Activated T-cell treated with anti-CD3 and anti-CD28 coated beads, Interleukin-2, amount 50 U/mL, for 24 hours (primary cell): Measurements from ENCODE around the gene KLF15.

Source experiments
- DNase-seq: peaks from one replicate; pipeline ENCODE4 v3.0.0-alpha.2; 2020
- H3K27ac Mint-ChIP-seq: 2 replicates; pipeline ENCODE4 v1.8.0; 2020; ENCODE audit warnings: mild to moderate bottlenecking, mixed read lengths
- H3K27me3 Mint-ChIP-seq: 2 replicates; pipeline ENCODE4 v1.8.0; 2020; ENCODE audit warnings: mixed read lengths
- H3K36me3 Mint-ChIP-seq: 2 replicates; pipeline ENCODE4 v1.8.0; 2020; ENCODE audit warnings: low read depth, mixed read lengths
- H3K4me1 Mint-ChIP-seq: 2 replicates; pipeline ENCODE4 v1.8.0; 2020; ENCODE audit warnings: low read depth, mixed read lengths
- H3K4me3 Mint-ChIP-seq: 2 replicates; pipeline ENCODE4 v1.8.0; 2020; ENCODE audit warnings: mild to moderate bottlenecking, moderate library complexity, mixed read lengths
- H3K9me3 Mint-ChIP-seq: 2 replicates; pipeline ENCODE4 v1.8.0; 2020; ENCODE audit warnings: mixed read lengths

Gene KLF15

GRCh38 chr3:126373682-126374601, 16.7 kb upstream of the KLF15 start:
- no peaks in the 10 kb centered on the region for H3K4me1 Mint-ChIP-seq
- H3K27me3 Mint-ChIP-seq, result no peaks in the 10 kb centered on the region
- peak; percentile 18 for DNase-seq
- H3K4me3 Mint-ChIP-seq, result no peak overlapping the region
- no peak overlapping the region for H3K27ac Mint-ChIP-seq
- H3K9me3 Mint-ChIP-seq, result no peaks in the 10 kb centered on the region
- no peaks in the 10 kb centered on the region for H3K36me3 Mint-ChIP-seq

- Mint-ChIP-seq H3K4me1 (no peaks in the 10 kb centered on the region), H3K4me3 (no peak overlapping the region), H3K36me3 (no peaks in the 10 kb centered on the region), H3K27ac (no peak overlapping the region), H3K9me3 (no peaks in the 10 kb centered on the region), H3K27me3 (no peaks in the 10 kb centered on the region)
- DNase-seq, result no peak
Observed at GRCh38 chr3:126373146-126373613, 16.0 kb upstream of the KLF15 start.

- no peaks in the 10 kb centered on the region for H3K4me1 Mint-ChIP-seq
- no peak overlapping the region for H3K27ac Mint-ChIP-seq
- H3K9me3 Mint-ChIP-seq, result no peaks in the 10 kb centered on the region
- H3K27me3 Mint-ChIP-seq, result no peaks in the 10 kb centered on the region
- H3K36me3 Mint-ChIP-seq, result no peaks in the 10 kb centered on the region
- H3K4me3 Mint-ChIP-seq, result no peak overlapping the region
- no peak for DNase-seq
Observed at GRCh38 chr3:126372413-126373145, 15.4 kb upstream of the KLF15 start.

- H3K4me3 Mint-ChIP-seq, result no peak overlapping the region
- H3K9me3 Mint-ChIP-seq, result no peaks in the 10 kb centered on the region
- H3K27ac Mint-ChIP-seq, result no peak overlapping the region
- H3K36me3 Mint-ChIP-seq, result no peaks in the 10 kb centered on the region
- H3K4me1 Mint-ChIP-seq, result no peaks in the 10 kb centered on the region
- H3K27me3 Mint-ChIP-seq, result no peaks in the 10 kb centered on the region
- no peak for DNase-seq
Observed at GRCh38 chr3:126371096-126371705, 14.0 kb upstream of the KLF15 start.

- no peak for DNase-seq
- Mint-ChIP-seq H3K27ac (no peak overlapping the region), H3K9me3 (no peaks in the 10 kb centered on the region), H3K27me3 (no peaks in the 10 kb centered on the region), H3K4me3 (no peak overlapping the region), H3K36me3 (no peaks in the 10 kb centered on the region), H3K4me1 (no peaks in the 10 kb centered on the region)
Observed at GRCh38 chr3:126370606-126371005, 13.4 kb upstream of the KLF15 start.

GRCh38 chr3:126370055-126370454, 12.8 kb upstream of the KLF15 start:
- H3K36me3 Mint-ChIP-seq, result no peaks in the 10 kb centered on the region
- no peaks in the 10 kb centered on the region for H3K4me1 Mint-ChIP-seq
- no peak for DNase-seq
- H3K27ac Mint-ChIP-seq, result no peak overlapping the region
- H3K9me3 Mint-ChIP-seq, result no peaks in the 10 kb centered on the region
- no peaks in the 10 kb centered on the region for H3K27me3 Mint-ChIP-seq
- H3K4me3 Mint-ChIP-seq, result no peak overlapping the region

- Mint-ChIP-seq H3K9me3 (no peaks in the 10 kb centered on the region), H3K4me1 (no peaks in the 10 kb centered on the region), H3K4me3 (no peak overlapping the region), H3K36me3 (no peaks in the 10 kb centered on the region), H3K27me3 (no peaks in the 10 kb centered on the region), H3K27ac (no peak overlapping the region)
- no peak for DNase-seq
Observed at GRCh38 chr3:126369490-126369889, 12.3 kb upstream of the KLF15 start.

- Mint-ChIP-seq H3K27me3 (peaks cover 2% of the 10 kb centered on the region), H3K36me3 (no peaks in the 10 kb centered on the region), H3K4me3 (no peak overlapping the region), H3K27ac (no peak overlapping the region), H3K4me1 (no peaks in the 10 kb centered on the region), H3K9me3 (no peaks in the 10 kb centered on the region)
- DNase-seq, result no peak
Observed at GRCh38 chr3:126367316-126367805, 10.2 kb upstream of the KLF15 start.

- no peak overlapping the region for H3K4me3 Mint-ChIP-seq
- peaks cover 12% of the 10 kb centered on the region for H3K27me3 Mint-ChIP-seq
- DNase-seq, result no peak
- no peaks in the 10 kb centered on the region for H3K4me1 Mint-ChIP-seq
- no peaks in the 10 kb centered on the region for H3K9me3 Mint-ChIP-seq
- no peak overlapping the region for H3K27ac Mint-ChIP-seq
- no peaks in the 10 kb centered on the region for H3K36me3 Mint-ChIP-seq
Observed at GRCh38 chr3:126365351-126366277, 8.4 kb upstream of the KLF15 start.

GRCh38 chr3:126364731-126365301, 7.6 kb upstream of the KLF15 start:
- no peaks in the 10 kb centered on the region for H3K36me3 Mint-ChIP-seq
- H3K27ac Mint-ChIP-seq, result no peak overlapping the region
- H3K9me3 Mint-ChIP-seq, result no peaks in the 10 kb centered on the region
- peaks cover 18% of the 10 kb centered on the region for H3K27me3 Mint-ChIP-seq
- H3K4me3 Mint-ChIP-seq, result no peak overlapping the region
- H3K4me1 Mint-ChIP-seq, result no peaks in the 10 kb centered on the region
- DNase-seq, result no peak

GRCh38 chr3:126364130-126364695, 7.0 kb upstream of the KLF15 start:
- peaks cover 23% of the 10 kb centered on the region for H3K27me3 Mint-ChIP-seq
- H3K36me3 Mint-ChIP-seq, result no peaks in the 10 kb centered on the region
- H3K4me1 Mint-ChIP-seq, result no peaks in the 10 kb centered on the region
- no peak overlapping the region for H3K4me3 Mint-ChIP-seq
- H3K27ac Mint-ChIP-seq, result no peak overlapping the region
- no peak for DNase-seq
- H3K9me3 Mint-ChIP-seq, result no peaks in the 10 kb centered on the region

- Mint-ChIP-seq H3K4me3 (no peak overlapping the region), H3K36me3 (no peaks in the 10 kb centered on the region), H3K27me3 (peaks cover 44% of the 10 kb centered on the region), H3K27ac (no peak overlapping the region), H3K4me1 (peaks cover 11% of the 10 kb centered on the region), H3K9me3 (no peaks in the 10 kb centered on the region)
- DNase-seq, result no peak
Observed at GRCh38 chr3:126361211-126361610, 4.0 kb upstream of the KLF15 start.

GRCh38 chr3:126360714-126361060, 3.5 kb upstream of the KLF15 start:
- peaks cover 47% of the 10 kb centered on the region for H3K27me3 Mint-ChIP-seq
- H3K9me3 Mint-ChIP-seq, result no peaks in the 10 kb centered on the region
- no peaks in the 10 kb centered on the region for H3K36me3 Mint-ChIP-seq
- DNase-seq, result no peak
- H3K4me1 Mint-ChIP-seq, result peaks cover 13% of the 10 kb centered on the region
- no peak overlapping the region for H3K27ac Mint-ChIP-seq
- H3K4me3 Mint-ChIP-seq, result no peak overlapping the region
